Naive B cell (primary cell): Measurements from ENCODE around the gene OR1S1. TPM values are rescaled to one million over a fixed set of nuclear protein-coding genes. Genes with fewer than 3 reads are reported as not detected.
"Not testable (repeated sequence)": the region's sequence is repeated elsewhere in the genome, so short reads cannot be mapped to it uniquely, and the experiment has no call there.

Experiments
- ATAC-seq, 2 donors: fragments of 150-1000 bp; cut with Tn5 transposase; 2 replicates each; pipeline ENCODE4 v1.10.0; 2021; ENCODE audit warnings: low read depth in 2 of 2, mild to moderate bottlenecking in 2 of 2, moderate library complexity in 2 of 2
- DNase-seq: peaks from one replicate; pipeline ENCODE4 v3.0.0; 2022
- H3K27ac Mint-ChIP-seq, 6 donors: one replicate each; pipeline ENCODE4 v1.8.0; 2020 to 2022; ENCODE audit warnings: mild to moderate bottlenecking in 6 of 6, mixed read lengths in 6 of 6, moderate library complexity in 5 of 6, inconsistent platforms in 2 of 6
- H3K27me3 Mint-ChIP-seq, 3 donors: one replicate each; pipeline ENCODE4 v1.8.0; 2021 to 2022; ENCODE audit warnings: mixed read lengths in 3 of 3, mild to moderate bottlenecking in 1 of 3
- H3K36me3 Mint-ChIP-seq, 2 donors: one replicate each; pipeline ENCODE4 v1.8.0; 2020 to 2022; ENCODE audit warnings: mixed read lengths in 2 of 2, inconsistent platforms in 1 of 2, mild to moderate bottlenecking in 1 of 2
- H3K4me1 Mint-ChIP-seq, 3 donors: one replicate each; pipeline ENCODE4 v1.8.0; 2020 to 2022; ENCODE audit warnings: mixed read lengths in 3 of 3, inconsistent platforms in 1 of 3, mild to moderate bottlenecking in 1 of 3, moderate library complexity in 1 of 3
- H3K4me3 Mint-ChIP-seq, 8 donors: one replicate each; pipeline ENCODE4 v1.8.0; 2020 to 2022; ENCODE audit warnings: mild to moderate bottlenecking in 8 of 8, mixed read lengths in 8 of 8, moderate library complexity in 8 of 8, inconsistent platforms in 2 of 8
- H3K9me3 Mint-ChIP-seq, 7 donors: one replicate each; pipeline ENCODE4 v1.8.0; 2020 to 2022; ENCODE audit warnings: mixed read lengths in 7 of 7, mild to moderate bottlenecking in 5 of 7, inconsistent platforms in 2 of 7, moderate library complexity in 1 of 7
- polyA plus RNA-seq, 6 donors: library from polyadenylated mRNA; unstranded; fragments of 300-500 nt; fragmentation: Illumina TruSeq; gene quantifications; one replicate each; pipeline ENCODE4 v1.2.3, GENCODE V29; 2021; ENCODE audit warnings: low read depth in 6 of 6

The OR1S1 gene
- not detected for polyA plus RNA-seq

DNA sequence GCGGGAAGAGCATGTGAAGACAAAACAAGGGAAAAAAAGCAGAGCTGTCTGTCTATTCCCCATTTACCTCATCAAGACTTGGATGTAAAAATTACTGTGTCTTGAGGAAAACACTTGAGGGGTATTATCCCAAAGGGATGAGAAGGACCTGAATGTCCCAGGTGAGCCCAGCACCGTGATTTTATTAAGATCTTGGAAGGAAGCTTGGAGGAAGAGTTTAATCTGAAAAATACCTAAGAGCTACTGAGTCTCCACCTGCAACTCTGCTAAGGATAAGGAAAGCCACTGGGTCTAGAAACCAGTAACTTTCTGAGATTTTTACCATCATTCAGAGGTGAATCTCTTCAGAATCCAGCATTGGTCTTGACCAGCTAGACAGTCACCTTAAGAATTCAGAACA lies at the start of gene OR1S1:
Gene OR1S1, plus strand, starts transcription at position 301 of the 400 bp plus-strand sequence.
- not testable (repeated sequence) for H3K36me3 Mint-ChIP-seq, H3K9me3 Mint-ChIP-seq, H3K4me1 Mint-ChIP-seq, H3K27ac Mint-ChIP-seq, ATAC-seq, H3K4me3 Mint-ChIP-seq, DNase-seq
- peaks cover 8 to 14% (median 13%) of the 10 kb centered on the region in 3 donors for H3K27me3 Mint-ChIP-seq

DNA sequence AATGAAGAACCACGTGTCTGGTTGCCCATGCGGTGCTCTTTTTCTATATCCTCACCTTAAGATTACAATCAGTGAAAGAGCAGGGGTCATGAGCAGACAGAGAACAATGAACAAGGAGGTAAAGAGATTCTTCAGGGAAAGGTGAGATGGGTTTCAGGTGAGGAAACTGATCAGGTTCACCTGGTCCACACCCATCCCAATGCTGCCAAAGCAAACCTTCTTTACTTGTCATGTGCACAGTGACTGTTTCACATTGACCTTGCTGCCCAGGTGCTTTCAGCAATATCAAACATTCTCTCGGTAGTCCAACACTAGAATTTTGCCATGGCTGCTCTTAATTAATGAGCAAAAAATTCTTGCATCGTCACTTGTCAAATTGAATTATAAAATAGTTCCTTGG lies 48.1 kb upstream of the OR1S1 start:
- H3K36me3 Mint-ChIP-seq, result no peaks in the 10 kb centered on the region
- no peaks in the 10 kb centered on the region for H3K4me1 Mint-ChIP-seq
- no peak overlapping the region for H3K27ac Mint-ChIP-seq
- ATAC-seq (no peak), DNase-seq (no peak)
- H3K27me3 Mint-ChIP-seq, result peaks cover 6 to 11% (median 9%) of the 10 kb centered on the region in 3 donors
- H3K9me3 Mint-ChIP-seq, result peaks cover 0 to 15% (median 0%) of the 10 kb centered on the region in 7 donors
- H3K4me3 Mint-ChIP-seq, result no peak overlapping the region

DNA sequence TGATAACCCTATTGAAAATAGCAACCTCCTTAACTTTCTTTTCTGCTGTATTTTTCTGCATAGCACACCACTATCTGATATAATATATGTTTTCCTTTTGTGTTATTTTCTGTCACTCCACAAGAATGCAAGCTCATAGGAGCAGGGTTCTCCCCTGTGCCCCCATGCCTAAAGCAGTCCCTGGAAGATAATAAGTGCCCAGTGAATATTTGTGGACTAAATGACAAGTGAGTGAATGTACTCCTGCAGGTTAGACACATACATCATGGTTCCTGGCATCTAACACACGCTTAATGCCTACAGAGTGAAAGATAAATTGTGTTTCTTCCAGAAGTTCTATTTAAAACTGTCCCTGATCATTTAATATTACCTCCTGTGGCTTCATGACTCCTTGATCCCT lies 47.5 kb upstream of the OR1S1 start:
- no peak for ATAC-seq
- peaks cover 6 to 15% (median 11%) of the 10 kb centered on the region in 3 donors for H3K27me3 Mint-ChIP-seq
- peaks cover 0 to 9% (median 0%) of the 10 kb centered on the region in 7 donors for H3K9me3 Mint-ChIP-seq
- no peak for DNase-seq
- no peaks in the 10 kb centered on the region for H3K4me1 Mint-ChIP-seq
- no peaks in the 10 kb centered on the region for H3K36me3 Mint-ChIP-seq
- no peak overlapping the region for H3K27ac Mint-ChIP-seq
- no peak overlapping the region for H3K4me3 Mint-ChIP-seq

DNA sequence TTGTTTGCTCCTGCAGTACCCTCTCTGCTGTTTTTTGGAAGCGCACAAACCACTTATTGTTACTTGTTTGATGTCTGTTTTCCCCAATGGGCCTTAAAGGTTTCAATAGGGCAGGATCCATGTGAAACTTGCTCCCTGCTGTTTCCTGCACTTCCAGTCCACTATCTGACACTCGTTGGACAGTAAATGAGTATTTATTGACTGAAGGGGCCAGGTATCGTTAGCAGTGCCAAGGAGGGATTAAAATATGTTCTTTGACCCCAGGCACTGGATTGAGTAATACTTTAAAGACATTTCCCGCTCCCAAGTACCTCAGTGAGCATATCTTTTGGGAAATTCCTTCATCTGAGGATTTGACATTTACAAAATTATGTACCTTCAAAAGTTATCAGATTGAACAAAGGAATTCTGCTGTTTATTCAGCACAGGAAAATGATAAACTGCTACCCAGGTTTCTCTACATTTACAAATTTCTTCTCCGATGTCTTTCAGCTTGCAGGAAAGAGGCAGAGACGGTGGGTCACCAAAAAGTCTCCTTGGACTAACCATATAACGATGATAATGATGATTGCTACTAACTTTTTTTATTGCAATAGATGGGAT lies 46.9 kb upstream of the OR1S1 start:
- Mint-ChIP-seq H3K36me3 (no peaks in the 10 kb centered on the region), H3K27ac (no peak overlapping the region), H3K4me3 (no peak overlapping the region), H3K4me1 (no peaks in the 10 kb centered on the region), H3K9me3 (peaks cover 0 to 6% (median 0%) of the 10 kb centered on the region in 7 donors), H3K27me3 (peaks cover 6 to 20% (median 11%) of the 10 kb centered on the region in 3 donors)
- no peak for DNase-seq
- ATAC-seq, result no peak

DNA sequence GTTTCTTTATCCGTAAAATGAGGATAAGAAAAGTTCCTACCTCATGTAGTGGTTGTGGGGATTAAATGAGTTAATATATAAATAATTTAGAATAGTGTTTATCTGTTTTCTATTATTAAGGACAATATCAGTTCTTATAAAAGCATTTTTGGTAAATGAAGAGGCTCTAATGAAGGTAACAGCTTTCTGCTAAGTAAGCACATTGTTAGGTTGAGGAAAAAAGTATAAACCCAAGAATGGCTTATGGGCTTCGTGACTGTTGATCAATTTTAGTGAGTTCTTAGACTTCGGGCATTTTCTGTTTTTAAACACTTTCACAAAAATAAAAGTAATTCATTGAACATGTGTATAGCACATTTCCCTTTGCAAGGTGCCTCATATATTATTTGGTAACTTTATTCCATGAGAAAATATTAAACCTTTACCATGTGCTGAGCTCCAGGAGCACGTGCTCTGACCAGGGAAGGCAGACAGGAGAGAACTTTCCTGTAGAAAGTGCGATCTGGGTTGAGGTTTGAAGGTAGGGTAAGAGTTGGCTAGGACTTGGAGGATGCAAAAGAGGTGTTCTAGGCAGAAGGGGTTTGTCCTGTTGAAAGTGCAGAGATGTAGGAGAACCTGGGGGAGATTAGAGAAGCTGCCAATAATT lies 35.0 kb upstream of the OR1S1 start:
- DNase-seq (no peak), ATAC-seq (no peak)
- H3K27ac Mint-ChIP-seq, result no peak overlapping the region
- no peaks in the 10 kb centered on the region for H3K4me1 Mint-ChIP-seq
- H3K27me3 Mint-ChIP-seq, result peaks cover 17 to 43% (median 27%) of the 10 kb centered on the region in 3 donors
- H3K36me3 Mint-ChIP-seq, result no peaks in the 10 kb centered on the region
- H3K4me3 Mint-ChIP-seq, result no peak overlapping the region
- peaks cover 0 to 6% (median 0%) of the 10 kb centered on the region in 7 donors for H3K9me3 Mint-ChIP-seq

DNA sequence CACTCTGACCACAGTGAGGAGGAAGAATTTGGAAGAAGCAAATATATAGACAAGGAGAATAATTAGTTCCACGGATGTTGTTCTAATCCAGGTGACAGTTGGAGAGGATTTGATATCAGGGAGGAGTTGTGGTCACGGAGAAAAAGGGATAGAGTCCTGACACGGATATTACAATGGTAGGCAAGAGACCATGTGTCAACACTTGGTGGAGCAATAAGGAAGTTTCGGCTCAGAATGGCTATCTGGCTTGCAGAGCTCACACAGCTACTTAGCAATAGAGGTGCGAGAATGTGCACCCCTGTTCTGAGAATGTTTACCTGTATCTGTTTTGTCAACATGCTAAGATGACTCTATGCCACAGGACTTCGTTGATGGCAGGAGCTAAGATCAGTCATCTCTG lies 34.1 kb upstream of the OR1S1 start:
- H3K36me3 Mint-ChIP-seq, result no peaks in the 10 kb centered on the region
- H3K27me3 Mint-ChIP-seq, result peaks cover 17 to 43% (median 27%) of the 10 kb centered on the region in 3 donors
- DNase-seq (no peak), ATAC-seq (no peak)
- peaks cover 0 to 6% (median 0%) of the 10 kb centered on the region in 7 donors for H3K9me3 Mint-ChIP-seq
- H3K4me1 Mint-ChIP-seq, result no peaks in the 10 kb centered on the region
- H3K27ac Mint-ChIP-seq, result no peak overlapping the region
- no peak overlapping the region for H3K4me3 Mint-ChIP-seq

DNA sequence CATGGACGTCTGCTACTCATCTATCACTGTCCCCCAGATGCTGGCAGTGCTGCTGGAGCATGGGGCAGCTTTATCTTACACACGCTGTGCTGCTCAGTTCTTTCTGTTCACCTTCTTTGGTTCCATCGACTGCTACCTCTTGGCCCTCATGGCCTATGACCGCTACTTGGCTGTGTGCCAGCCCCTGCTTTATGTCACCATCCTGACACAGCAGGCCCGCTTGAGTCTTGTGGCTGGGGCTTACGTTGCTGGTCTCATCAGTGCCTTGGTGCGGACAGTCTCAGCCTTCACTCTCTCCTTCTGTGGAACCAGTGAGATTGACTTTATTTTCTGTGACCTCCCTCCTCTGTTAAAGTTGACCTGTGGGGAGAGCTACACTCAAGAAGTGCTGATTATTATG lies 32.9 kb upstream of the OR1S1 start:
- no peaks in the 10 kb centered on the region for H3K36me3 Mint-ChIP-seq
- ATAC-seq, result no peak
- H3K4me3 Mint-ChIP-seq, result no peak overlapping the region
- no peak for DNase-seq
- peaks cover 0 to 6% (median 0%) of the 10 kb centered on the region in 7 donors for H3K9me3 Mint-ChIP-seq
- H3K4me1 Mint-ChIP-seq, result no peaks in the 10 kb centered on the region
- H3K27me3 Mint-ChIP-seq, result peaks cover 17 to 43% (median 31%) of the 10 kb centered on the region in 3 donors
- H3K27ac Mint-ChIP-seq, result no peak overlapping the region

DNA sequence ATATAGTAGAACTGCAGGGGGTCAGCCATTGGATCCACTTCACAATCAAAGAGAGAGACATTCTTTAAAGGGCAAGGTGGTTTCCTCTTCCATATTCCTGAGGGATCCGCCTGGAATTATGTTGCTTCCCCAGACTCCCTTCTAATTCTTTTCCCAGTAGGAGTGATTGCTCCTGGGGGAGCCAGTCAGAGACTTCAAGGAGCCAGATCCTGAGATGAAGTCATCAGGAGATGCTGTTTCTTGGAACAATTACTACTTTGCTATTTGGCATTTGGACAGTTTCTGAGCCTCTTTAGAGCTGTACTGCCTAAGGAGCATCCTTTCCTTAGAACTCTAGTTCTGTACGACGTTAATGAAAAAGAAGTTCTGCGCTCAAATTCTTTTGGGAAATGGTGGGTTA lies 25.6 kb upstream of the OR1S1 start:
- H3K9me3 Mint-ChIP-seq, result no peaks in the 10 kb centered on the region
- H3K4me3 Mint-ChIP-seq, result no peak overlapping the region
- H3K27me3 Mint-ChIP-seq, result peaks cover 4 to 6% (median 6%) of the 10 kb centered on the region in 3 donors
- no peak for ATAC-seq
- no peaks in the 10 kb centered on the region for H3K4me1 Mint-ChIP-seq
- H3K36me3 Mint-ChIP-seq, result no peaks in the 10 kb centered on the region
- no peak for DNase-seq
- H3K27ac Mint-ChIP-seq, result no peak overlapping the region

DNA sequence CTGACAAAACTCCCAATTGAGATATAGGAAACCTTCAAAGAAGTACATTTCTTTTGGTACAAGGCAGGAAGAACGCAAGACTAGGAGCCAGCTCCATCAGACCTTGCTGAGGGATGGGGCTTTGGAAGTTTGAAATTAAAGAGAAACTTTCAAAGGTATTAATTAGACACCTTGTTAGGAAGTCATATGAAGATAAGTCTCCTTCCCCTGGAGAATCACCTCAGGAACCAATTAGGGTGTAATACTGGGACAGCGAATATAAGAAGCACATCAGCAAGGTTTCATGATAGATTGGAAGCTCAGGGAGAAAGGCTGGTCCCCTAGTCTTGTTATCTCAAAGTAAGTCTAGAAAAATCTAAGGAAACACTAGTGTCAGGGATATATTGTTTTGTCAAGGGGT lies 23.8 kb upstream of the OR1S1 start, which contains the start of gene OR9Q2:
Gene OR9Q2, plus strand, starts transcription at position 301 of the 400 bp plus-strand sequence. CDS start 1,421 bp downstream, outside the sequence.
- H3K36me3 Mint-ChIP-seq, result no peaks in the 10 kb centered on the region
- H3K4me1 Mint-ChIP-seq, result no peaks in the 10 kb centered on the region
- peaks cover 2 to 6% (median 6%) of the 10 kb centered on the region in 3 donors for H3K27me3 Mint-ChIP-seq
- DNase-seq, result no peak
- H3K9me3 Mint-ChIP-seq, result peaks cover 0 to 2% (median 0%) of the 10 kb centered on the region in 7 donors
- ATAC-seq, result no peak
- no peak within 1 kb of the TSS for H3K27ac Mint-ChIP-seq
- no peak within 1 kb of the TSS for H3K4me3 Mint-ChIP-seq

DNA sequence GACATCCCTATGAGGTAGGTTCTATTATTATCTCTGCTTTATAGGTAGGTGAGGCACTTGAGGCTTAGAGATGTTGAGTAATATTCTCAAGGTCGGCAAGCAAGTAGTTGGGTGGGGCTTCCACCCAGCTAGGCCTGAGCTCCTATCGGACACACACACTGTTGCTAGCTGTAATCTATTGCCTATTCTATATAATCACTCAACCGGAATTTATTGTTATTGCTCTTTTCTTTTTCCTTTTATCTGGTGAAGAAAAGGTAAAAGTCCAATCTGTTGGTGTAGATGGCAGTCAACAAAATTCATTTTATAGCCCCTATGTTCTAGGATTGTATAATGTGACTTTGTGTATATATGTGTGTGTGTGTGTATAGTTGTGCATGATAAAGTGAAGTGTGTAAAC lies 20.3 kb upstream of the OR1S1 start:
- Mint-ChIP-seq H3K27ac (no peak overlapping the region), H3K27me3 (peaks cover 0 to 6% (median 6%) of the 10 kb centered on the region in 3 donors), H3K9me3 (peaks cover 0 to 17% (median 3%) of the 10 kb centered on the region in 7 donors), H3K4me3 (no peak overlapping the region), H3K4me1 (no peaks in the 10 kb centered on the region), H3K36me3 (no peaks in the 10 kb centered on the region)
- DNase-seq (no peak), ATAC-seq (no peak)

DNA sequence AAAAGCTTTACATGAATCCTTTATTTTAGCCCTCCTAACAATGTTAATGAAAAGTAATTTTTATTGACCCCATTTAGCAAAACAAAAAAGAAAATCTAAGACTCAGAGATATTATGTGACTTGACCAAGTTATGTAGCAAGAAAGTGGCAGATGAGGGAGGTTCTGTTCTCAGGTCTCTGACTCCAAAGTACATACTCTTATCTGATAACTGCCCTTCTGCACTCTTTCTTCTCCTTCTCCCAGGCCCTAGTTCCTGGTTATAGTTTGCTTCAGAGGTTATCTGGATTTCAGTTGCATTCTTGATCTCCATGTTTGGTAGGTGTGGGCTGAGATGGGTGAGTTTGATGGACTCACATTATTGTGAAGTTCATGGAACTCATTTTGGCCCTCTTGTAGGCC lies 19.1 kb upstream of the OR1S1 start:
- DNase-seq, result no peak
- Mint-ChIP-seq H3K4me3 (no peak overlapping the region), H3K27ac (no peak overlapping the region), H3K27me3 (peaks cover 0 to 6% (median 6%) of the 10 kb centered on the region in 3 donors), H3K9me3 (peaks cover 0 to 29% (median 8%) of the 10 kb centered on the region in 7 donors), H3K36me3 (no peaks in the 10 kb centered on the region), H3K4me1 (no peaks in the 10 kb centered on the region)
- no peak for ATAC-seq

DNA sequence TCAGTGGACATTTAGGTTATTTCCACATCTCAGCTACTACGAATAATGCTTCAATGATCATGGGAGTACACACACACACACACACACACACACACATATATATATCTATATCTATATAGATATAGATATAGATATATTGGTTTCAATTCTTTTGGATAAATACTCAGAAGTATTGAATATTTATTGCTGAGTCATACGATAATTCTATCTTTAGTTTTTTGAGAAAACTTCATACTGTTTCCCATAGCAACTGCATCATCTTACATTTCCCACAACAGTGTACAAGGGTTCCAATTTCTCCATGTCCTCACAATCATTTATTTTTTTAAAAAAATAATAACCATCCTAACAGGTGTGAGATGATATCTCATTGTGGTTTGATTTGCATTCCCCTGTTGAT lies 16.6 kb upstream of the OR1S1 start:
- Mint-ChIP-seq H3K4me1 (no peaks in the 10 kb centered on the region), H3K9me3 (peaks cover 4 to 36% (median 11%) of the 10 kb centered on the region in 7 donors), H3K27ac (no peak overlapping the region), H3K4me3 (no peak overlapping the region), H3K27me3 (peaks cover 2 to 6% (median 4%) of the 10 kb centered on the region in 3 donors), H3K36me3 (no peaks in the 10 kb centered on the region)
- ATAC-seq, result no peak
- no peak for DNase-seq

DNA sequence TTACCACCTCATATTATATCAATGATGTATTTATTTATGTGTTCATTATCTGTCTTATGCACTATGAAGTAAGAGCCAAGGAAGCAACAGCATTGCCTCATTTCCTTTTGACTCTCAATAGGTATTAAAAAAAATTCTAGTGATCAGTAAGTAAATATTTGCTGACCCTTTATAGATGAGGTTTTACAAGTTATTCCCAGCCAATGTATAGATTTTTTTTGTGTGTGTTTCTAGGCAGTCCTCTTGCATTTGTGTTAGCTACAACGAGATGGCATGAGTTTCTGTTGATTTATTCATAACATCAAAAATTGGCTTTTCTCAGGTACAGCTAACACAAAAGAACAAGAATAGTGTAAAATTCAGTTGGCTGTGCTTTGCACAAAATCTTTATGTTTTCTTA lies 13.2 kb upstream of the OR1S1 start:
- ATAC-seq (no peak), DNase-seq (no peak)
- H3K4me1 Mint-ChIP-seq, result no peaks in the 10 kb centered on the region
- peaks cover 5 to 25% (median 16%) of the 10 kb centered on the region in 3 donors for H3K27me3 Mint-ChIP-seq
- H3K4me3 Mint-ChIP-seq, result no peak overlapping the region
- peaks cover 3 to 34% (median 13%) of the 10 kb centered on the region in 7 donors for H3K9me3 Mint-ChIP-seq
- no peaks in the 10 kb centered on the region for H3K36me3 Mint-ChIP-seq
- no peak overlapping the region for H3K27ac Mint-ChIP-seq

DNA sequence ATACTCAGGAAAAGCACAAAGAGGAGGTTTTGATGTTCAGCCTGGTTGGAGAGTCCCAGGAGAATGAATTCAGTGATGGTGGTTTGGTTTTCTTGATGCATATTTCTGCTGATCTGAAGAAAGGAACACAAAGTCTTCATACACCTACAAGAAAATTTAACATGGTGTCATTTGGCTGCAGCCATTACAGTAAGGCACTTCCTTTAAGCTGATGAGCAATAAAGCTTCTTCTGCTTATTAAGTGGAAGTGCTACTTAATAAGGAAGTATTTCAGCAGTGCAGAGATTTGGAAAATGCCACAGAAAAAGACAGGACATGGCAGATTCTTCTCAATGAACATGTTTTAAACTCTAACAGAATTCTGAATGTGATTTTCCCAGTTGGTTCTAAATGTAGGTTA lies 8.5 kb upstream of the OR1S1 start, which contains the start of gene OR1S2:
Gene OR1S2, minus strand, starts transcription at position 101 of the 400 bp plus-strand sequence. Its CDS starts 0 bp downstream, at position 101.
- ATAC-seq (no peak), DNase-seq (no peak)
- H3K27ac Mint-ChIP-seq, result no peak within 1 kb of the TSS
- no peak within 1 kb of the TSS for H3K4me3 Mint-ChIP-seq
- H3K36me3 Mint-ChIP-seq, result no peaks in the 10 kb centered on the region
- no peaks in the 10 kb centered on the region for H3K4me1 Mint-ChIP-seq
- H3K9me3 Mint-ChIP-seq, result peaks cover 0 to 11% (median 1%) of the 10 kb centered on the region in 7 donors
- peaks cover 9 to 31% (median 22%) of the 10 kb centered on the region in 3 donors for H3K27me3 Mint-ChIP-seq
